GM11168 (cell line): ENCODE measurements around the gene PLAAT2.
"Not testable (repeated sequence)": the region's sequence is repeated elsewhere in the genome, so short reads cannot be mapped to it uniquely, and the experiment has no call there.

ENCODE experiments used
- in situ Hi-C: fragments of 300-500 bp; cut with MboI; formaldehyde crosslinking; loops from one replicate; pipeline ENCODE4 v1.12.0; 2022; ENCODE audit warnings: low sequenced_read_pairs; ENCODE audit not compliant: unreplicated experiment

PLAAT2 gene

GRCh38 chr11:63551091-63551888 is 11.9 kb downstream of the PLAAT2 start:
- in situ Hi-C loops, result no loop called here

GRCh38 chr11:63550156-63550700 is 13.0 kb downstream of the PLAAT2 start:
- in situ Hi-C loops, result not testable (repeated sequence)

- in situ Hi-C loops, result no loop called here
Measured at GRCh38 chr11:63549411-63549810, 13.8 kb downstream of the PLAAT2 start.

- in situ Hi-C loops, result no loop called here
Measured at GRCh38 chr11:63548178-63548577, 15.0 kb downstream of the PLAAT2 start.

- in situ Hi-C loops, result no loop called here
Measured at GRCh38 chr11:63547061-63547460, 16.1 kb downstream of the PLAAT2 start.

- in situ Hi-C loops, result no loop called here
Measured at GRCh38 chr11:63543711-63544110, 19.5 kb downstream of the PLAAT2 start.

GRCh38 chr11:63542506-63542905 is 20.7 kb downstream of the PLAAT2 start:
- in situ Hi-C loops, result not testable (repeated sequence)

GRCh38 chr11:63537293-63538101 is 25.7 kb downstream of the PLAAT2 start:
- in situ Hi-C loops, result no loop called here

- in situ Hi-C loops, result no loop called here
Measured at GRCh38 chr11:63536669-63537292, 26.4 kb downstream of the PLAAT2 start, which contains the start of gene PLAAT4. Gene PLAAT4 (plus strand): TSS chr11:63536808. CDS start chr11:63536869, 61 bp downstream.

- in situ Hi-C loops, result no loop called here
Measured at GRCh38 chr11:63535734-63536133, 27.4 kb downstream of the PLAAT2 start.

- in situ Hi-C loops, result no loop called here
Measured at GRCh38 chr11:63534895-63535461, 28.2 kb downstream of the PLAAT2 start.

- in situ Hi-C loops, result no loop called here
Measured at GRCh38 chr11:63534076-63534475, 29.1 kb downstream of the PLAAT2 start.

GRCh38 chr11:63532799-63533475 is 30.2 kb downstream of the PLAAT2 start:
- in situ Hi-C loops, result no loop called here

- in situ Hi-C loops, result no loop called here
Measured at GRCh38 chr11:63532117-63532516, 31.1 kb downstream of the PLAAT2 start.

GRCh38 chr11:63531074-63531792 is 31.9 kb downstream of the PLAAT2 start:
- in situ Hi-C loops, result not testable (repeated sequence)

GRCh38 chr11:63530021-63530420 is 33.2 kb downstream of the PLAAT2 start:
- in situ Hi-C loops, result no loop called here

GRCh38 chr11:63529373-63529772 is 33.8 kb downstream of the PLAAT2 start:
- in situ Hi-C loops, result not testable (repeated sequence)

GRCh38 chr11:63528729-63529278 is 34.4 kb downstream of the PLAAT2 start:
- in situ Hi-C loops, result not testable (repeated sequence)

- in situ Hi-C loops, result not testable (repeated sequence)
Measured at GRCh38 chr11:63528156-63528555, 35.0 kb downstream of the PLAAT2 start.
